ENCODE data around the gene SHBG. TPM values are rescaled to one million over a fixed set of nuclear protein-coding genes. Genes with fewer than 3 reads are reported as not detected.

SHBG gene
- total and polyA plus RNA-seq, 2 of the 8 experiments (the other 6 are each of a cell fraction or from before 2014, with no cell fraction given) = 1.1 to 1.2 TPM

- Histone ChIP-seq H4K91ac (replicated peaks; ENCODE audit: insufficient read length, low read length) (no peak overlapping the region), H3K27ac (ENCODE audit: low read depth, low read length) (no peak overlapping the region), H2BK15ac (ENCODE audit: low read length) (no peak overlapping the region), H3K9me3 (ENCODE audit: insufficient read depth in 2 of 2, low read depth in 1 of 2, low read length in 1 of 2) (no peaks in the 10 kb centered on the region; a peak in 1 of 4 replicates), H2AK5ac (ENCODE audit: low read depth, low read length) (no peak overlapping the region), H3K79me1 (ENCODE audit: low read depth, low read length) (no peaks in the 10 kb centered on the region), H2BK120ac (replicated peaks; ENCODE audit: low read depth, low read length) (no peak overlapping the region), H4K8ac (ENCODE audit: extremely low read depth, insufficient read depth, low read length) (no peak overlapping the region), H3K18ac (ENCODE audit: extremely low read depth, low read length) (no peak overlapping the region), H3K9ac (replicated peaks in 1 of 4; ENCODE audit: extremely low read depth in 1 of 4, low read depth in 3 of 4, low read length in 3 of 4) (no peak overlapping the region), H3K27me3 (replicated peaks in 1 of 4; ENCODE audit: control insufficient read depth in 3 of 4, extremely low read depth in 1 of 4, insufficient read depth in 3 of 4, low read length in 3 of 4) (no peaks in the 10 kb centered on the region), H2BK5ac (ENCODE audit: low read depth, low read length) (no peak overlapping the region), H3K23ac (ENCODE audit: insufficient read length) (no peak overlapping the region), H3K4me1 (replicated peaks in 1 of 4; ENCODE audit: control insufficient read depth in 3 of 4, insufficient read depth in 4 of 4, low read length in 3 of 4) (peaks cover 0 to 3% (median 2%) of the 10 kb centered on the region in 4 experiments; a peak in 3 of 7 replicates), H2AFZ (ENCODE audit: low read length) (no peak overlapping the region), H4K5ac (ENCODE audit: insufficient read length, low read depth, low read length) (no peak overlapping the region), H3K4me2 (ENCODE audit: insufficient read depth in 1 of 2, low read depth in 2 of 2, low read length in 2 of 2) (no peak overlapping the region), H3K23me2 (ENCODE audit: low read depth, low read length) (no peaks in the 10 kb centered on the region), H3K56ac (replicated peaks; ENCODE audit: insufficient read length, low read depth, low read length) (no peak overlapping the region), H3K36me3 (ENCODE audit: control insufficient read depth in 2 of 4, insufficient read depth in 4 of 4, low read length in 3 of 4) (no peaks in the 10 kb centered on the region), H4K20me1 (replicated peaks in 1 of 2; ENCODE audit: control insufficient read depth in 1 of 2, insufficient read depth in 2 of 2, low read length in 2 of 2) (no peaks in the 10 kb centered on the region), H3K4ac (replicated peaks; ENCODE audit: insufficient read length, low read depth, low read length) (no peak overlapping the region), H3K79me2 (ENCODE audit: control insufficient read depth in 1 of 2, insufficient read depth in 2 of 2, low read length in 2 of 2) (no peaks in the 10 kb centered on the region), H2BK20ac (ENCODE audit: low read length) (no peak overlapping the region), H2BK12ac (ENCODE audit: low read depth, low read length) (no peak overlapping the region), H3K14ac (ENCODE audit: insufficient read length) (no peak overlapping the region), H3K4me3 (ENCODE audit: extremely low read depth in 1 of 4, insufficient read depth in 2 of 4, low read depth in 3 of 4, low read length in 4 of 4) (no peak overlapping the region)
- ChIA-PET CTCF (ENCODE audit: partially characterized antibody) (interaction anchor here (1.2 to 15.7 kb wide), 6 partner anchors 7 to 349 kb away, joined by 4 to 332 read pairs (median 6); partner anchors contain the start of gene ATP1B2), POLR2A (ENCODE audit: partially characterized antibody) (interaction anchor here (0.8 to 79.4 kb wide), 3 partner anchors 1 to 49 kb away, joined by 3 to 2272 read pairs (median 2272); partner anchors contain the start of genes ATP1B2, FXR2, SAT2 and SHBG)
- FAIRE-seq (no peak), DNase-seq (ENCODE audit: low read depth in 1 of 2, low spot score in 2 of 2) (no peak)
- WGBS, 2 experiments (ENCODE audit: extremely low coverage in 1 of 2, insufficient coverage in 1 of 2, insufficient read length in 1 of 2, insufficient replicate concordance in 2 of 2, low coverage in 1 of 2, low lambda C conversion rate in 2 of 2, missing lambda C conversion rate in 1 of 2) = 95% methylated on average over 24 of the region's 26 CpGs; no CpG with 5 or more reads in 1 of the 2 experiments
- TF ChIP-seq CTBP2 (IDR thresholded peaks at IDR 0.05; ENCODE audit: borderline replicate concordance, insufficient read depth, insufficient read length, low read length) (no peak), SUZ12 (IDR thresholded peaks at IDR 0.05; ENCODE audit: low read length) (no peak), HDAC2 (IDR thresholded peaks at IDR 0.05; ENCODE audit: borderline replicate concordance in 1 of 2, low read depth in 2 of 2, low read length in 2 of 2) (no peak), CREB1 (IDR thresholded peaks at IDR 0.05) (no peak), KDM5A (IDR thresholded peaks at IDR 0.05; ENCODE audit: low read length) (no peak), ASH2L (IDR thresholded peaks at IDR 0.05; ENCODE audit: low read length) (no peak), KDM4A (IDR thresholded peaks at IDR 0.05; ENCODE audit: low read depth, low read length, severe bottlenecking) (no peak), ATF2 (IDR thresholded peaks at IDR 0.05; ENCODE audit: low read length) (no peak), TAF1 (IDR thresholded peaks at IDR 0.05; ENCODE audit: low read depth, low read length) (no peak), BCL11A (IDR thresholded peaks at IDR 0.05; ENCODE audit: low read depth in 2 of 2, low read length in 2 of 2) (no peak), SRF (IDR thresholded peaks at IDR 0.05; ENCODE audit: low read depth, low read length) (no peak), E2F6 (IDR thresholded peaks at IDR 0.05) (no peak)
Observed at GRCh38 chr17:7640783-7641182, 10.8 kb downstream of the SHBG start.
